Right lobe of liver (tissue), 4 donors: ENCODE data around the gene TPM4.

Experiments used
- CTCF ChIP-seq, 4 donors: fragments of 200-600 bp in 3 of 4; fragments of 450-650 bp in 1 of 4; IDR thresholded peaks; one replicate each; pipeline versions ENCODE4 v1.5.1 to v1.8.0; 2016 to 2022; ENCODE audit warnings: antibody characterized with exemption in 4 of 4, mild to moderate bottlenecking in 2 of 4
- POLR2A ChIP-seq: fragments of 450-650 bp; IDR thresholded peaks from one replicate; pipeline ENCODE4 v1.6.1; 2017; ENCODE audit warnings: antibody characterized with exemption, mild to moderate bottlenecking
- donor health status: DM: no; HTN: no; CAD: no.
- donor health status: DM: no; HTN: no; CAD: no.
- donor health status: DM: no; HTN: yes; CAD: no.

DNA sequence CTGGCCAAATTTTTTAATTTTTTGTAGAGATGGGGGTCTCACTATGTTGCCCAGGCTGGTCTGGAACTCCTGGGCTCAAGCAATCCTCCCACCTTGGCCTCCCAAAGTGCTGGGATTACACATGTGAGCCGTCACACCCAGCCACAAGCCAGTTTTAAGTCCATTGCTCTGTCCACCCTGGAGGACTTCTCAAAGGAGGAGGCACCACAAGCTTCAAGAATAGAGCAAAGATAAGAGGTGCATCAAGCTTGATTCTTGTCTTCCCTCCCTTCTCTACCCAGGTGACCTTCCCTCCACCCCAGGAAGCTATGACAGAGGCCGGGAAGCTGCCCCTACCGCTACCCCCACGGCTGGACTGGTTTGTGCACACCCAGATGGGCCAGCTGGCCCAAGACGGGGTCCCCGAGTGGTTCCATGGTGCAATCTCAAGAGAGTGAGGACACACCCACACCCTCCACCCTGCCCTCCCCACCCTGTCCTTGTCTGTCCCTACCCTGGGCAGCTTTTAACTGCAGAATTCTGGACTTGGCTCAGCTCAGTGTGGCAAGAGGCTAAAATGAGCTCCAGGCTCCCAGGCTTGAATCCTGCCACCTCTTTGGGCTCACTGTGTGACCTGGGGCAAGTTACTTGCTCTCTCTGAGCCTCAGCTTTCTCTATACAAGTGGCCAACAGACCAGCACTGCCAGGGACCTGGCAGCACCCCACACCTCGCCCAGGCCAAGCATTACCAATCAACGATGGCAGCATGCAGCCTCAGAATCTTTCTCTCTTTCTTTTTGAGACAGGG, 72.3 kb downstream of the TPM4 start:
- TF ChIP-seq CTCF (IDR thresholded peaks at IDR 0.05) (no peak), POLR2A (no peak)
